RWPE1 (cell line): ENCODE results near the gene LSM4.

Experiments
- CTCF ChIA-PET: fragments of 350-600 bp; sonication (Branson Sonifier 250); formaldehyde crosslinking; extraction: SDS; loops from one replicate; lab custom pipeline; 2021; lab: Yijun Ruan, JAX
- POLR2A ChIA-PET: fragments of 400-600 bp; formaldehyde crosslinking; extraction: SDS; loops from one replicate; lab custom pipeline; 2020; ENCODE audit warnings: antibody characterized with exemption; ENCODE audit not compliant: low non-redundant PET; lab: Yijun Ruan, JAX
- DNase-seq: peaks from one replicate; pipeline ENCODE4 v3.0.0; 2012; ENCODE audit warnings: low spot score
- H3K27ac ChIP-seq: fragments of 450-650 bp; 2 replicates; pipeline ENCODE4 v1.5.1; 2017
- TF ChIP-seq, protein P1 (sequence below): fragments of 450-650 bp; conservative IDR thresholded peaks from 2 replicates; pipeline ENCODE4 v1.5.1; 2017; ENCODE audit warnings: low read depth, mild to moderate bottlenecking

LSM4 gene

GRCh38 chr19:18269070-18269723, 53.7 kb downstream of the LSM4 start:
- H3K27ac ChIP-seq = no peak overlapping the region
- DNase-seq = no peak
- TF ChIP-seq, protein P1, sequence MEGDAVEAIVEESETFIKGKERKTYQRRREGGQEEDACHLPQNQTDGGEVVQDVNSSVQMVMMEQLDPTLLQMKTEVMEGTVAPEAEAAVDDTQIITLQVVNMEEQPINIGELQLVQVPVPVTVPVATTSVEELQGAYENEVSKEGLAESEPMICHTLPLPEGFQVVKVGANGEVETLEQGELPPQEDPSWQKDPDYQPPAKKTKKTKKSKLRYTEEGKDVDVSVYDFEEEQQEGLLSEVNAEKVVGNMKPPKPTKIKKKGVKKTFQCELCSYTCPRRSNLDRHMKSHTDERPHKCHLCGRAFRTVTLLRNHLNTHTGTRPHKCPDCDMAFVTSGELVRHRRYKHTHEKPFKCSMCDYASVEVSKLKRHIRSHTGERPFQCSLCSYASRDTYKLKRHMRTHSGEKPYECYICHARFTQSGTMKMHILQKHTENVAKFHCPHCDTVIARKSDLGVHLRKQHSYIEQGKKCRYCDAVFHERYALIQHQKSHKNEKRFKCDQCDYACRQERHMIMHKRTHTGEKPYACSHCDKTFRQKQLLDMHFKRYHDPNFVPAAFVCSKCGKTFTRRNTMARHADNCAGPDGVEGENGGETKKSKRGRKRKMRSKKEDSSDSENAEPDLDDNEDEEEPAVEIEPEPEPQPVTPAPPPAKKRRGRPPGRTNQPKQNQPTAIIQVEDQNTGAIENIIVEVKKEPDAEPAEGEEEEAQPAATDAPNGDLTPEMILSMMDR = no peak
- ChIA-PET POLR2A (no interaction called here), CTCF (interaction anchor here (0.6 to 3.5 kb wide), 2 partner anchors 8 to 17 kb away, joined by 8 to 21 read pairs; no protein-coding TSS in a partner anchor)

- ChIA-PET CTCF (no interaction called here), POLR2A (no interaction called here)
- no peak for DNase-seq
- no peak overlapping the region for H3K27ac ChIP-seq
- TF ChIP-seq, protein P1 = no peak
These were observed 55.8 kb downstream of the LSM4 start for GRCh38 chr19:18266771-18267686.

DNA sequence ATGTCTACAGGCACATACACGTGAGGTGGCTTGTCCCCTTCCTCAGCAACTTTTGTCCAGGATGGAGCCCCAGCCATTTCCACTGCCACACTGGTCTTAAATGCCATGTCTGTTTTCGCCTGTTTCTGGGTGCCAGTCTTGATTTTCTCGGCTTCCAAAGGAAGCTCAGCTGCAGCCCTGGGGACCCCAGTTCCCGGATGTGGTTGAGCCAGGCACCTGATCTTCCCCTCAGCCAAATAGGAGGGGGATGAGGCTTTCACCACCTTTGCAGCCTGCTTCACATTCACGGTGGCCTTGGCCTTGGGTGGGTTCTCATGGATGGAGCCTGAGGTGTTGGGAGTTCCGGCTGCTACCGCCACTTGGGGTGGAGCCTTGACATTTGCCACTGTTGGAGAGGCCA, 57.3 kb downstream of the LSM4 start:
- POLR2A ChIA-PET = no interaction called here
- TF ChIP-seq, protein P1 = no peak
- CTCF ChIA-PET = no interaction called here
- DNase-seq = no peak
- H3K27ac ChIP-seq = no peak overlapping the region

DNA sequence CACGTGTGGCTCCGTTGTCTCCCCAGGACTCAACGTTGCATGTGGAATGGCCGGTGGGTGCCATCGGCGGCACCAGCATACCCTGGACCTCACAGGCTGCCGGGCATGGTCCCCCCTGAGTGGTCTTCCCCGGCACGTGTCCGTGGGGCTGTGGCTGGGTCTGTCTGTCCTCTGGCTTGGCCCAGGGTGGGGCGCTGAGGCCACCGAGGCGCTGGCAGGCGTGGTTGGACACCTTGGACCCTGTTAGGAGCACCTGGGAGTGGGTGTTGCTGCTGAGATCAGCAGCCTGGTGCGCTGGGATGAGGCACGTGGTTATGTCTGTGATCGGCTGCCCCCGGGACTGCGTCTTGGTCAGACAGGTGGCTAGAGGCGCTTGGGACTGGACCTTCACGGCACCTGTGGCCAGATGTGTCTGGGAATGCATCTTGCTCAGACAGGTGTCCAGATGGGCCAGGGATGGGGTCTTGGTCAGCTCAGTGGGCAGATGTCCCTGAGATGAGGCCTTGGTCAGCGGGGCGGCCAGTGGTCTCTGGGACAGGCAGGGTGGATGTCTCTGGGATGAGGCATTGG, 57.8 kb downstream of the LSM4 start:
- no peak overlapping the region for H3K27ac ChIP-seq
- TF ChIP-seq, protein P1 = no peak
- ChIA-PET POLR2A (no interaction called here), CTCF (no interaction called here)
- no peak for DNase-seq

GRCh38 chr19:18264137-18264854, 58.6 kb downstream of the LSM4 start:
- ChIA-PET CTCF (no interaction called here), POLR2A (no interaction called here)
- TF ChIP-seq, protein P1 = no peak
- no peak for DNase-seq
- H3K27ac ChIP-seq = no peak overlapping the region
